GM13976 (cell line): Measurements from ENCODE around the gene DQX1.

Source experiments
- DNase-seq: peaks from one replicate; pipeline ENCODE4 v3.0.0; 2012; ENCODE audit warnings: low spot score
- CTCF ChIP-seq: IDR thresholded peaks from 2 replicates; pipeline ENCODE4 v1.5.1; 2012; ENCODE audit warnings: borderline replicate concordance, mild to moderate bottlenecking; ENCODE audit not compliant: insufficient read depth; ENCODE audit errors: extremely low read depth, missing control alignments, control extremely low read depth
- in situ Hi-C: fragments of 300-500 bp; cut with MboI; formaldehyde crosslinking; loops from one replicate; pipeline ENCODE4 v1.12.0; 2022; ENCODE audit warnings: low sequenced_read_pairs, mixed read lengths, inconsistent platforms; ENCODE audit not compliant: unreplicated experiment

DQX1 gene

GRCh38 chr2:74497777-74498499 is 28.1 kb downstream of the DQX1 start:
- DNase-seq: peak; percentile 65
- TF ChIP-seq CTCF: no peak
- in situ Hi-C loops: loop anchor here (25.0 kb wide), 1 partner anchor 364 kb away; no protein-coding TSS in a partner anchor

GRCh38 chr2:74496997-74497776 is 28.8 kb downstream of the DQX1 start:
- in situ Hi-C loops: loop anchor here (25.0 kb wide), 1 partner anchor 365 kb away; no protein-coding TSS in a partner anchor
- no peak for TF ChIP-seq CTCF
- no peak for DNase-seq

GRCh38 chr2:74495440-74495839 is 30.6 kb downstream of the DQX1 start:
- DNase-seq: no peak
- in situ Hi-C loops: loop anchor here (25.0 kb wide), 1 partner anchor 367 kb away; no protein-coding TSS in a partner anchor
- no peak for TF ChIP-seq CTCF

GRCh38 chr2:74493546-74493945 is 32.5 kb downstream of the DQX1 start:
- no peak for DNase-seq
- TF ChIP-seq CTCF: no peak
- in situ Hi-C loops: loop anchor here (25.0 kb wide), 1 partner anchor 369 kb away; no protein-coding TSS in a partner anchor

- DNase-seq: no peak
- in situ Hi-C loops: loop anchor here (25.0 kb wide), 1 partner anchor 370 kb away; no protein-coding TSS in a partner anchor
- no peak for TF ChIP-seq CTCF
Observed at GRCh38 chr2:74491648-74492544, 34.1 kb downstream of the DQX1 start.

- in situ Hi-C loops: loop anchor here (10.0 to 25.0 kb wide), 2 partner anchors 105 to 372 kb away; no protein-coding TSS in a partner anchor
- no peak for TF ChIP-seq CTCF
- DNase-seq: no peak
Observed at GRCh38 chr2:74489906-74490305, 36.1 kb downstream of the DQX1 start.
